Astrocyte (in vitro differentiated cells and primary cell): Measurements from ENCODE around the gene ARVCF. TPM values are rescaled to one million over a fixed set of nuclear protein-coding genes. Genes with fewer than 3 reads are reported as not detected.

Source experiments
- DNase-seq: peaks from one replicate; pipeline ENCODE4 v3.0.0-alpha.2; 2010; ENCODE audit warnings: low read depth
- FAIRE-seq: peaks from 2 replicates; lab custom pipeline; 2011; peaks lifted over from hg19 to GRCh38; lab: Jason Lieb, UNC
- H2AFZ ChIP-seq: 2 replicates; pipeline ENCODE4 v1.6.0; 2012; ENCODE audit warnings: low read depth, low read length, inconsistent platforms
- H3K27ac ChIP-seq: 2 replicates; pipeline ENCODE4 v1.5.1; 2011; ENCODE audit warnings: low read depth, low read length, inconsistent platforms
- H3K27me3 ChIP-seq: 2 replicates; pipeline ENCODE4 v1.6.0; 2011; ENCODE audit warnings: low read length, inconsistent platforms; ENCODE audit not compliant: insufficient read depth
- H3K36me3 ChIP-seq: 2 replicates; pipeline ENCODE4 v1.5.1; 2011; ENCODE audit warnings: low read length, inconsistent platforms; ENCODE audit not compliant: insufficient read depth
- H3K4me1 ChIP-seq: 2 replicates; pipeline ENCODE4 v1.5.1; 2011; ENCODE audit warnings: low read length, inconsistent platforms; ENCODE audit not compliant: insufficient read depth
- H3K4me2 ChIP-seq: 2 replicates; pipeline ENCODE4 v1.6.0; 2012; ENCODE audit warnings: low read length, inconsistent platforms
- H3K4me3 ChIP-seq: 2 replicates; pipeline ENCODE4 v1.5.1; 2011; ENCODE audit warnings: low read depth, mild to moderate bottlenecking, low read length, inconsistent platforms; ENCODE audit not compliant: insufficient read depth
- H3K79me2 ChIP-seq: 2 replicates; pipeline ENCODE4 v1.6.0; 2012; ENCODE audit warnings: mild to moderate bottlenecking, low read length, inconsistent platforms; ENCODE audit not compliant: insufficient read depth
- H3K9ac ChIP-seq: 2 replicates; pipeline ENCODE4 v1.6.0; 2012; ENCODE audit warnings: mild to moderate bottlenecking, low read length, inconsistent platforms
- H3K9me3 ChIP-seq: 2 replicates; pipeline ENCODE4 v1.5.1; 2012; ENCODE audit warnings: low read depth, mild to moderate bottlenecking, low read length, inconsistent platforms; ENCODE audit not compliant: insufficient read depth
- H4K20me1 ChIP-seq: 2 replicates; pipeline ENCODE4 v1.6.0; 2012; ENCODE audit warnings: low read length, inconsistent platforms; ENCODE audit not compliant: insufficient read depth
- H3K27ac Mint-ChIP-seq: one replicate; pipeline ENCODE4 v1.8.0; 2021; ENCODE audit warnings: mild to moderate bottlenecking, mixed read lengths; ENCODE audit not compliant: unreplicated experiment
- H3K27me3 Mint-ChIP-seq: one replicate; pipeline ENCODE4 v1.8.0; 2021; ENCODE audit warnings: low read depth, mixed read lengths; ENCODE audit not compliant: unreplicated experiment
- H3K36me3 Mint-ChIP-seq: one replicate; pipeline ENCODE4 v1.8.0; 2021; ENCODE audit warnings: low read depth, mixed read lengths; ENCODE audit not compliant: unreplicated experiment
- H3K4me1 Mint-ChIP-seq: one replicate; pipeline ENCODE4 v1.8.0; 2021; ENCODE audit warnings: low read depth, mixed read lengths; ENCODE audit not compliant: unreplicated experiment
- H3K4me3 Mint-ChIP-seq: one replicate; pipeline ENCODE4 v1.8.0; 2021; ENCODE audit warnings: mild to moderate bottlenecking, moderate library complexity, mixed read lengths; ENCODE audit not compliant: unreplicated experiment
- H3K9me3 Mint-ChIP-seq: one replicate; pipeline ENCODE4 v1.8.0; 2021; ENCODE audit warnings: mild to moderate bottlenecking, mixed read lengths; ENCODE audit not compliant: unreplicated experiment
- CTCF ChIP-seq: IDR thresholded peaks from 2 replicates; pipeline ENCODE4 v1.5.1; 2011; ENCODE audit warnings: low read depth, mild to moderate bottlenecking, inconsistent platforms, low read length, moderate library complexity; ENCODE audit not compliant: insufficient read depth
- EZH2 ChIP-seq: IDR thresholded peaks from 2 replicates; pipeline ENCODE4 v1.6.1; 2012; ENCODE audit warnings: mild to moderate bottlenecking, low read length, inconsistent platforms; ENCODE audit not compliant: insufficient read depth
- total RNA-seq: library from RNA; stranded (reverse); gene quantifications from 2 replicates; pipeline ENCODE4 v1.2.1, GENCODE V29; 2021

Gene ARVCF
- total RNA-seq, 1 donor from 2014 or later = 17.9 TPM

- Mint-ChIP-seq H3K27ac (no peak overlapping the region), H3K4me3 (peak overlapping the region; percentile 40), H3K9me3 (no peaks in the 10 kb centered on the region), H3K4me1 (peaks cover 2% of the 10 kb centered on the region), H3K27me3 (peaks cover 37% of the 10 kb centered on the region), H3K36me3 (no peaks in the 10 kb centered on the region)
- Histone ChIP-seq H3K9ac (no peak overlapping the region), H3K4me1 (peaks cover 20% of the 10 kb centered on the region), H3K4me2 (no peak overlapping the region), H3K27ac (no peak overlapping the region), H4K20me1 (peaks cover 20% of the 10 kb centered on the region), H3K9me3 (no peaks in the 10 kb centered on the region), H3K27me3 (peaks cover 12% of the 10 kb centered on the region), H3K4me3 (no peak overlapping the region), H2AFZ (no peak overlapping the region), H3K79me2 (peaks cover 20% of the 10 kb centered on the region), H3K36me3 (no peaks in the 10 kb centered on the region)
- no peak for DNase-seq
- TF ChIP-seq EZH2 = no peak
- no peak for TF ChIP-seq CTCF
- FAIRE-seq = no peak
Measured at GRCh38 chr22:20018001-20018400, 1.4 kb upstream of the ARVCF start.

GRCh38 chr22:20017622-20017958 lies 967 bp upstream of the ARVCF start:
- no peaks in the 10 kb centered on the region for H3K36me3 ChIP-seq
- peaks cover 16% of the 10 kb centered on the region for H3K79me2 ChIP-seq
- peaks cover 12% of the 10 kb centered on the region for H3K27me3 ChIP-seq
- Mint-ChIP-seq H3K27me3 (peaks cover 37% of the 10 kb centered on the region), H3K4me3 (peak overlapping the region; percentile 55), H3K4me1 (peaks cover 2% of the 10 kb centered on the region), H3K36me3 (no peaks in the 10 kb centered on the region), H3K9me3 (no peaks in the 10 kb centered on the region), H3K27ac (no peak overlapping the region)
- FAIRE-seq (no peak), DNase-seq (no peak)
- peak overlapping the region; percentile 92 for H3K4me2 ChIP-seq
- no peak overlapping the region for H3K4me3 ChIP-seq
- TF ChIP-seq CTCF = no peak
- TF ChIP-seq EZH2 = no peak
- H2AFZ ChIP-seq = no peak overlapping the region
- H3K9me3 ChIP-seq = no peaks in the 10 kb centered on the region
- H3K27ac ChIP-seq = no peak overlapping the region
- peaks cover 19% of the 10 kb centered on the region for H3K4me1 ChIP-seq
- peaks cover 16% of the 10 kb centered on the region for H4K20me1 ChIP-seq
- no peak overlapping the region for H3K9ac ChIP-seq

- Histone ChIP-seq H3K9me3 (no peaks in the 10 kb centered on the region), H3K4me2 (peak overlapping the region; percentile 92), H4K20me1 (peaks cover 4% of the 10 kb centered on the region), H3K27me3 (peaks cover 12% of the 10 kb centered on the region), H3K4me3 (peak overlapping the region; percentile 59), H3K9ac (peak overlapping the region; percentile 39), H2AFZ (peak overlapping the region; percentile 58), H3K79me2 (peaks cover 2% of the 10 kb centered on the region), H3K36me3 (no peaks in the 10 kb centered on the region), H3K4me1 (peaks cover 7% of the 10 kb centered on the region), H3K27ac (no peak overlapping the region)
- Mint-ChIP-seq H3K36me3 (no peaks in the 10 kb centered on the region), H3K4me3 (no peak overlapping the region), H3K27ac (no peak overlapping the region), H3K4me1 (peaks cover 2% of the 10 kb centered on the region), H3K9me3 (no peaks in the 10 kb centered on the region), H3K27me3 (peaks cover 40% of the 10 kb centered on the region)
- FAIRE-seq (no peak), DNase-seq (no peak)
- TF ChIP-seq CTCF = no peak
- no peak for TF ChIP-seq EZH2
Measured at GRCh38 chr22:20015971-20016733, 471 bp downstream of the ARVCF start.
